GM18499 (cell line): ENCODE results near the gene MIB1.
"Not testable (repeated sequence)": the region's sequence is repeated elsewhere in the genome, so short reads cannot be mapped to it uniquely, and the experiment has no call there.

Experiments
- ATAC-seq: cut with Tn5 transposase; IDR thresholded peaks from one replicate; pipeline ENCODE4 v1.9.1; 2021; ENCODE audit warnings: moderate number of reproducible peaks; ENCODE audit not compliant: insufficient read depth, unreplicated experiment

Gene MIB1

DNA sequence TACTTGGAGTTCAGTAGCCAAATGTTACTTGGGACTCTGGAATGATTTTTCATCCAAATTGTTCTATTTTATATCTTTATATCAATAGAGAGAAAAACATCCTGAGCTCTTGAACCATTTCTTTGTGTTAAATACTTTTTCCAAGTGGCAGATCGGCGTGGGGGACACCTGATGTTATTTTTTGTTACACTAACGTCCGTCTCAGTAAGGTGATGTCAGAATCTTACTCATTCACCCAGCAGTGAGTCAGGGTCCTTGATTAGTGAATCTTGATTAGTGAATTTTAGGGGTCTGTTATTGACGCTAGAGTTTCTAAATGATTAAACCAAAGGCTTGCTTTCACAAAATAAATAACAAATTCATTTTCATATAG lies 1.7 kb downstream of the MIB1 start:
- no peak for ATAC-seq

DNA sequence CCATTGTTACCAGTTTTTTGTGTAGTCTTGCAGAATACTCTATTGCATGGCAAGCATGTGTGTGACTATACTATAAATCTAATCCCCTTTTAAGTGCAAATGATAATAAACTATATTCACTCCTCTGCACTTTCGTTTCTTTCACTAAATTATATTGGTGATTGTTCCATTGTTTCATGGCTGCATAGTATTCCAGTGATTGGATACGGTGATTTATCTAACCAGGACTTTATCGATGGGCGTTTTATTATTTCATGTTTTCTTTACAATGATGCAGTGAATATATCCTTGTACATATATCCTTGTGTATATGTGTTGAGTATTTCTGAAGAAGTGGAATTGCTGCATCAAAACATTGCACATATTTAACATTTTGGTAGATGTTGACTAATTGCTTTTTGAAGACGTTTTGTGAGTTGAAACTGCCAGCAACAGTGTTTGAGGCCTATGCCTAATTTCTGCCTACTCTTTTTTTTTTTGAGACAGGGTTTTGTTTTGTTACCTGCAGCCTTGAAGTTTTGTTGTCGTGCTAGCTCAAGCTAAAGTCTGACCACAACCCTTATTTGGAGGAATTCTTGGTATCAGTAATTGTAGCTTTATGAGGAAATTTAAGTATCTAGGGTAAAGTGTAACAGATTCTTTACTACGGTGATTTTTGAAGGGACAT lies 2.7 kb downstream of the MIB1 start:
- ATAC-seq: no peak

DNA sequence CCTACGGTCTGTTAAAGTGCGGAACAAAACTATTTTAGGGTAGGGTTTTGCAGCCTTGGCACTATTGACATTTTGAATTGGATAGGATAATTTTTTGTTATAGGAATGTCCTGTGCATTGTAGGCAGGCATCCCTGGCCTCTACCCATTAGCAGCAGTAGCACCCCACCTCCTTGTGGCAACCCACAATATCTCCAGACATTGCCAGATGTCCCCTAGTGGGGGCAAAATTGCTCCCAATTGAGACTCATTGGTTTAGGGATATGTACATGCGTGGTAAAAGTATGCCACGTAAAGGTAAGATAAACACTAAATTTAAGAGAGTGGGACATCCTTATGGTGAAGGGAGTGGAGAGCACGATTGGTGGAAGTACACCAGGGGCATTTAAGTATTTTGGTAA lies 4.6 kb downstream of the MIB1 start:
- no peak for ATAC-seq

DNA sequence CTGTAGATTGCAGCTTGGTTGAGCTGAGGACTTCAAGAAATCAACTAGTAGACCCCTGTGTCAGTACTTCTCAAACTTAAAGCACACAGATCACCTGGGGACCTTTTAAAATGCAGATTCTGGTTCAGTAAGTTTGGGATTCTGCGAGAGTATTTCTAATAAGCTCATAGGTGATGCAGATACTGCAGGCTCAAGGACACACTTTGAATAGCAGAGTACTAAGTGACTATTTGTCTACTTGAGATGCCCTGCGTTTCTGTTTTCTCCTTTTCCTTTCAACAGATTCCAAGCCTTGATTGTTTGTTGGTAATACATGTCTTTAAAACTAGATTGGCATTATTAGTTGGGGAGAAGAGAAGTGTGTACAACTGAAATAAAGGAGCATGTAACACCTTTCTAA lies 6.7 kb downstream of the MIB1 start:
- no peak for ATAC-seq

DNA sequence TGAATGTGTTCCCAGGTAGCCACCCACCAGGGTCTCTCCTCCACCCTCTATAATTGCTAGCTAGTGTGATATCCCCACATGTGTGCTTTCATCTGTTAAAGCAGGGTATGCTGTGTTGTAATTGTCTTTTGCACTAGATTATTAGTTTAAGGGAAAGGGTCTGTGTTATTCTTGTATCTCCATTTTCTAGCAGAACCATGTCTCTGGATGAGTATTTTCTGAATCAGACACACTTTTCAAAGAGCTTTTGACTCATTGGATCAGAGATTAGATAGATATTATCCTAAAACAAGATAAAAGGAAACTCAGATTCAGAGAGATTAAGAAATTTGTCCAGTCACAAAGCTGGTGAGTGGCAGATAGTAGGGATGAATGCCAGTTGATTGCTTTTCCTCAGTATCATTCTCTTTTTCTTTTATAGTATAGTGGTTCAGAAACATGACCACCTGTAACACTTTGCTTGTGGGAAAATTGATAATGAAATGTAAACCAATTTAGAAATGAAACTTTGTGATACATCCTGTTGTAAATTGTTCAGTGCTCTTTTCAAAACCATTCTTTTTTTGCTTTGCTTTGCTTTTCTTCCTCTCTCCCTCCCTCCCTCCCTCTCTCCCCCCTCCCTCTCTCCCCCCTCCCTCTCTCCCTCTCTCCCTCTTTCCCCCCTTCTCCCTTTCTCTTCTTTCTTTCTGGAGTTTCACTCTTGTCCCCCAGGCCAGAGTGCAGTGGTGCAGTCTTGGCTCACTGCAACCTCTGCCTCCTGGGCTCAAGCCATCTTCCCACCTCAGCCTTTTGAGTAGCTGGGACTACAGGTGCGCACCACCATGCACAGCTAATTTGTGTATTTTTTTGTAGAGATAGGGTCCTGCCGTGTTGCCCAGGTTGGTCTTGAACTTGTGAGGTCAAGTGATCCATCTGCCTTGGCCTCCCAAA lies 7.4 kb downstream of the MIB1 start:
- ATAC-seq: no peak

DNA sequence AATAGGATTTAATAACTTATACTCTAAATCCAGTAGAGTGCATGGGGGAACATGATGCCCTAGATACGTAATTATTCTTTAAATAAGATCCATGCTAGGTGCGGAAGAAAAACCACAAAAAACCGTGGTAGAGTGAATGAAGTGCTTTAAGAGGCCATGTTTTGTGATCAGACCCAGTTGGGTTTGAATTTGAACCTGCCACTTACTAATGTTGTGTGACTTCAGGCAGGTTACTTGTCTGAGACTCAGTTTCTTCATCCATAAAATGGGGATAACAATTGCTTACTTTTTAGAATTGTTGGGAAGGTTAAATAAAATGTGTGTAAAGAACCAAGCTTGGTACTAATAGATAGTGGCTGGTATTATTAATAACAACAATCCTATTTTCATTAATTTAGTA lies 17.2 kb downstream of the MIB1 start:
- no peak for ATAC-seq

DNA sequence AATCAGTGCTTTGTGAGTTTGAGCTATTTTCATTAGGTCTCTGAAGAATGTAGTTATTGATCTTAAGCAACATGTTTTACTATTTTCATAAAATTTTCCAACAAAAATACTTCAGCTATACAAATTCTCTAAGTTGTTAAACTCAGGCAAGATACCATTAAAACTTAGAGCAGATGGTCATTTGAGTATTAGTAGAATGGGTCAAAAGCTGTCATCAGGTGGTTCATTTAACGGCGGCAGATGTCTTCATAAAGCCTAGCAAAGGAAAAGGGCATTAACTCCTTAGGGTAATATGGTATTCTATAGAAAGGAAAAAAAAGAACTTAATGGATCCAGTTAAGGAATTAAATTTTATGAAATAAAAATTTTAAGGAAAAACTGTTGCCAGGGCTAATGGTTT lies 19.2 kb downstream of the MIB1 start:
- ATAC-seq: no peak

DNA sequence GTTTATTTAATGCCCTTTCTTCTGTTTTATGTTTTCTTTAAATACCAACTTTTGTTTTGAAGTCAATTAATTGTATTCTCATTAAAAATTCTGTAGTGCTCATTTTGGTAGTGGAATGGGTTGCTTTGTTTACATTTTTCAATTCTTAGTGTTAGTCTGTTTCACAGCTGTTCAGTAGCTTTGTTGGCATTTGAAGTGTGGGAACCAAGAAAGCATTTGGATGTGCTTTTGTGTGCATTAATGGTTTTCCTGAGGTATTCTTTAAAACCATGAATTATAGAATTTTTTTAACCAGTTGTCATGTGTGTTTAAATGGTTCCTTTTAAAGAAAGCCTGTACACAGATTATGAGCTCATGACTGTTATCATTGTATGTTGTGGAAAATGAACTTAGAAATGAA lies 19.7 kb downstream of the MIB1 start:
- no peak for ATAC-seq

DNA sequence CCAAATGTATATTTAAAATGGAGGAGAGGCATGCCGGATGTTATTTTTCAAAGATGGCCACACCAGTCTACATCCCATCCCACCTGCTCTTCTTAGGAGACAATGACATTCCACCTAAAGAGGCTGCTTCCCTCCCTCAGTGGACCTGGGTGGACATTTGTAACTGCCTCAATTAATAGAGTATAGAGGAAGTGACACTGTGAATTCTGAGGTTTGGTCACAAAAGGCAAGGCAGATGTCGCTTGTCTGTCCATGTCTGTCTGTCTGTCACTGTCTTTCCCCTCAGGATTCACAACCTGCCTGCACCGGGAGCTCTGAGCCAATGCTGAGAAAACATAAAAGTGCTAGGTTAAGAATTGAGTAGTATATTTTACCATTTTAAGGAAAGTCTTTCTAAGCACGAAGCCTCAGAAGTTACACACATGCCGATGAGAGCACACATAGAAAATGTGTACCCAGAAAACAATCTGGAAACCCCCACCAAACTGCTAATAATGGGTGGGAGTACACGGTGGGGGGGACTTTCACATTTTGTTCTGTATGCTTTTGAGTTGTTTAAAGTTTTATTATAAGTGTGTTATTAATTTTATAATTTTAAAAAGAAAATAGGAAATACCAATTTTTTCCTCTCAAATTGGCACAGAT lies 21.0 kb downstream of the MIB1 start:
- no peak for ATAC-seq

DNA sequence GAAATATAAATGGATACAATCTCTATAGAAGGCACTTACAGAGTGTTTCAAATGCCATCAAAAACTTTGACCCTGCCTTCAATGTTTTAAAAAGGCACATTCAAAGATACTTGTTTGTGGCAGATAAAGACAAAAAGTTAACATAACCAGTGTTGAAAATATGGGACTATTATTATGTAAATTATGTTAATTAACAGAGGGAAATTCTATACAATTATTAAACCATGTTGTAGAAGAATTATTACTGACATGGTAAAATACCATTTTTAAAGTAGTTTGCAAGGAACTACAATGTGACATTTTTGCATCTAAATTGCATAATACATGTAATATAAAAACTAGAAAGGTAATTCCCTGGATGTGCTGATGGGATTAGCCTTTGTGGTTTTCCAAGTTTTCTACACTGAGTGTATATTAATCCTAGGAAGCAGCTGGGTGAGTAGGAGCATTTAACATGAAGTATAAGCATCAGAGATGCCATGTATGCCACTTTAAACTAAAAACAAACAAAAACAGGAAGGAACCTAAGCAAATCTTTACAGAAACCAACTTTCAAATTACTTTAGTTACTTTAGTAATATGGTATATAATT lies 21.7 kb downstream of the MIB1 start:
- no peak for ATAC-seq

DNA sequence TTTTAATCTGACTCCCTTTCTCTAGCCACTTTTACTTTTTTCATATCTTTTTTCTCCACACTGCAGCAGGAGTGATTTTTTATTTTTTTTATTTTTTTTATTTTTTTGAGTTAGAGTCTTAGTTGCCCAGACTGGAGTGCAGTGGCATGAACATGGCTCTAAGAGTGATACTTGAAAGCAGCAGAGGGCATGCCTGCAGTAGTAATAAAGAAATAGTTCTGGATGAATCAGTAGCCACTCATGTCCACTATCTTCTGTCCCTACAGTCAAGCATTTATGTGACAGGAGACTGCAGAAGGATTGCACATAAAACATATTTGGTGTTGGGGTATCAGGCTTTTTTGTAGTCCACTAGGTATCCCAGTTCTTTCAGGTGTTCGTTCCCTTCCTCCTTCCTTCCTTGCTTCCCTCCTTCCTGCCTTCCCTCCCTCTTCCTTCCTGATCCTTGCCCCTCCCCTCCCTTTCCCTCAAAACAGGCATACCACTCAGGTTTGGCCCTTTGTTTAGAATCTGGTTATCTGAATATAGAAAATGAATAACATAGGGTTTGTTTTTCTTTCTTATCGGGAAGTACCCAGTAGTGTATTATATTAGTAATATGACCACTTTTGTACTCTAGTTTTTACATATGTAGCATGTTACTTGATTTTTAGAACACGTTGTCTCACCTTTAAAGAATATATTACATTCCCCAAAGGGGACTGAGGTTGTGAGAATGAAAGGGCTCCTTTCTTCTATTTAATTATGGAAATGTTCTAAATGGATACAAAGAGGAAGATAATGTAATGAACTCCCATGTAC lies 23.5 kb downstream of the MIB1 start:
- no peak for ATAC-seq

DNA sequence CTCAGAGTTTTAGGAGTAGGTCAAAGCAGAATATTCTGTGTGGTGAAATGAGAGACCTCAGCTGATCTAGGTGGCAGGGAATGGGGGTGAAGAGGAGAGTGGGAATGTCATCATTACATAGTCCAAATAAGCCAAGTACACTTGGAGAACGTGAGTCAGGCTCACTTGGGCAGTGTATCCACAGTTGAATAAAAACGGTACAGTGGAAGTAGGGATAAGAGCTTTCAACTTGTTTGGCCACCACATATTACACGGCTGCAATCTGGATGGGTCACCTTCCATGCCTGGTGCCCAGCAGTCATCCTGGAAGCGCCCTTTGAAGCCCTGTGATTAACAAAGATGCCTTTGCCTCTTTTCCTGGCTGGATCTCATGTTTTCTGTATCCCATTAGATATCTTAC lies 28.6 kb downstream of the MIB1 start:
- ATAC-seq: no peak

DNA sequence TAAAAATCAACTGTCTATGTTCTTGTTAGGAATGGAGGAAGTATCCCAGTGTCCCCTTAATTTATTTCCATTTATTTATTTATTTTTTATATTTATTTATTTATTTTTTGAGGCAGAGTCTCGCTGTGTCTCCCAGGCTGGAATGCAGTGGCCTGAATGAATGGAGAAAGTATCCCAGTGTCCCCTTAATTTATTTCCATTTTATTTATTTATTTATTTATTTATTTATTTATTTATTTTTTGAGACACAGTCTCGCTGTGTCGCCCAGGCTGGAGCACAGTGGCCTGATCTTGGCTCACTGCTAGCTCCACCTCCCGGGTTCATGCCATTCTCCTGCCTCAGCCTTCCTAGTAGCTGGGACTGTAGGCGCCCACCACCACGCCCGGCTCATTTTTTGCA lies 34.1 kb downstream of the MIB1 start:
- ATAC-seq: no peak

DNA sequence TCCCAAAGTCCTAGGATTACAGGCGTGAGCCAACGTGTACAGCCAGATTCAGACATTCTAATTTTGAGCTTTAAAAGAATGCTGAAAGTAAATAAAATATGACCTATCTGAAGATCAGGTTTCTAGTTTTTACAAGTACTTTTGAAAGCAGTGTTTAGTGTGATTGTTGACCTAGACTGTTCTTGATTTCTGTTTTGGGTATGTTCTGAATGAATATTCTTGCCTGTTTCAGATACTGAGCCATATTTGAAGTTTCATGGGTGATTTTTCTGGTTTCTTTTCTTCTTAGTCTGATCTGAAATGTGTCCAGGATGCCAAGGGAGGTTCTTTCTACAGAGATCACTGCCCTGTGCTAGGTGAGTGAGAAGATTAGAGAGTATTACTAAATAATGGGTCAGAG lies 37.2 kb downstream of the MIB1 start:
- no peak for ATAC-seq

DNA sequence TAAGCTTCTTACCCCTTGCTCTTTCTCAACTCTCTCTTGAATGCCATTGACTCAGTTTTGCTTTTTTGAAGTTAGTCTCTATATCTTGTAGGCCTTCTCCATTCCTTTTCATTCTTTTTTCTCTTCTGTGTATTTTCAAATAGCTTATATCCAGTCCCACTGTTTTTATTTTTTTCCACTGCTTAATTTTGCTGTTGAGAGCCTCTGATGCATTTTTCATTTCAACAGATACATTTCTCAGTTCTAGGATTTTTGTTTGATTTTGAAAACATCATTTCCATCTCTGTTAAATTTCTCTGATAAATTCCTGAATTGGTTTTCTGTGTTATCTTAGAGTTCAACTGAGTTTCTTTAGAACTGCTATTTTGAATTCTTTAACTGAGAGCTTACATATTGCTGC lies 45.9 kb downstream of the MIB1 start:
- ATAC-seq: no peak

DNA sequence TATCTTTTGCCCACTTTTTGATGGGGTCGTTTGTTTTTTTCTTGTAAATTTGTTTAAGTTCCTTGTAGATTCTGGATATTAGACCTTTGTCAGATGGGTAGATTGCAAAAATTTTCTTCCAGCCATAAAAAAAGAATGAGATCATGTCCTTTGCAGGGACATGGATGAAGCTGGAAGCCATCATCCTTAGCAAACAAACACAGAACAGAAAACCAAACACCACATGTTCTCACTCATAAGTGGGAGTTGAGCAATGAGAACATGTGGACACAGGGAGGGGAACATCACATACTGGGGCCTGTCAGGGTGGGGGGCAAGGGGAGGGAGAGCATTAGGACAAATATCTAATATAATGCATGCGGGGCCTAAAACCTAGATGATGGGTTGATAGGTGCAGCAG lies 55.5 kb downstream of the MIB1 start:
- not testable (repeated sequence) for ATAC-seq

DNA sequence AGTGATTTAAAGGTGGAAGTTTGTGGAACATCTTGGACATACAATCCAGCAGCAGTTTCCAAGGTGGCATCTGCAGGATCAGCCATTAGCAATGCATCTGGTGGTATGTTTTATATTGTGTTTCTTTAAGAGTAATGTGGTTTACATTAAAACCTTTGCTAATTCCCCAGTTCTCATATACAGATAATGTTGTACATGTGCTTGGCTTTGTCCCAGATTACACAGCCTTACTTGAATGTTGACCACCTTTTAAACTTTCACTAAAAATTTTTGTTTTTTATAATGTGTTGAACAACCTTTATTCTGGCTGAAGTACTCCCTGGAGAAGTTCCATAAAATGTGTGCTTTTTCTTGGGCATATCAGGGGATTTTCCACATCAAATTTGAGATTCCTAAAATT lies 57.5 kb downstream of the MIB1 start:
- ATAC-seq: no peak

DNA sequence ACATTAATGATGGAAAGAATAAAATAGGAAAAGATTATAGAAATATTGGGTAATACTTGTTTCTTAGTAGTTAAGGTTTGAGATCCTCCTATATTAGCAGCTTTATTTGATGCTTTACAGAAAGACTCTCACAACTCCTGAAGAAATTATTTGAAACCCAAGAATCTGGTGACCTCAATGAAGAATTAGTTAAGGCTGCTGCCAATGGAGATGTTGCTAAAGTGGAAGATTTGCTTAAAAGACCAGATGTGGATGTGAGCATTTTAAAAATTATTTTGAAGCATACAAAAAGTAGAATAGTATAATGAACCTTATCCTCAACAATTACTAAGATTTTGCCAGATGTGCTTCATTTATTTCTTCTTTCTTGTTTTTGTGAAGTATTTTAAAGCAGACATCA lies 59.1 kb downstream of the MIB1 start:
- no peak for ATAC-seq

DNA sequence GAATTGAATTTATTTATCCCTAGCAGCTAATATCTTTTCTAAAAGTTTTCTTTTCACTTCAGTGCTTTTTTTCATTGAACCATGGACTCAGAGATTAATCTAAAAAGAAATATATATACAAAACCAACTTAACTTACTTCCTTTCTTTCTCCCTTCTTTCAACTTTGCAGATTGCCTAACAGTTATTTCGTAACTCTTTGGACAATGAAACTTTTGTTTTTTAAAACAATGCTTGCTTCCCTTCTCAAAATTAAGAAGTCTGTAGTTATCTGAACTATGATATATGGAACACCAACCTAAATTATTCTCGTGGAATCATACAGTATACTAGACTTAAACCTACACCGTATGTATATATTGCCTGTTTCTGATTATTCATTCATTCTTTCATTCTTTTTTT lies 62.9 kb downstream of the MIB1 start:
- no peak for ATAC-seq

DNA sequence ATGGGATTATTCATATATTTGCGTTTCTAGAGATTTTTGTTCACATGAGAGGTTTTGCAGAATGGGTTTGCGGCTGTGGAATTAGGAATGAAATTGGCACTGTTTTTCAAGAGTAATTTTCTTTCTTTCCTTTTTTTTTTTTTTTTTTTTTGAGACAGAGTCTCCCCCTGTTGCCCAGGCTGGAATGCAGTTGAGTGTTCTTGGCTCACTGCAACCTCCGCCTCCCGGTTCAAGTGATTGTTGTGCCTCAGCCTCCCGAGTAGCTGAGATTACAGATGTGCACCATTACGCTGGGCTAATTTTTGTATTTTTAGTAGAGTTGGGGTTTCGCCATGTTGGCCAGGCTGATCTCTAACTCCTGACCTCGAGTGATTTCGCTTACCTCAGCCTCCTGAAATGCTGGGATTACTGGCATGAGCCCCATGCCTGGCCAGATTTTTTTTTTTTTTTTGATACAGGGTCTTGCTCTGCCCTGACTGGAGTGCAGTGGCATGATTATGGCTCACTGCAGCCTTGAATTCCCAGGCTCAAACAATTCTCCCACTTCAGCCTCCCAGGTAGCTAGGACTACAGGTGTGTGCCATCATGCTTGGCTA lies 65.3 kb downstream of the MIB1 start:
- no peak for ATAC-seq
